HT-29 (cell line): Measurements from ENCODE around the gene HGD. TPM values are rescaled to one million over a fixed set of nuclear protein-coding genes. Genes with fewer than 3 reads are reported as not detected.
"Not testable (repeated sequence)": the region's sequence is repeated elsewhere in the genome, so short reads cannot be mapped to it uniquely, and the experiment has no call there.

Experiments
- DNase-seq: peaks from one replicate; pipeline ENCODE4 v3.0.0-alpha.2; 2015; ENCODE audit warnings: low spot score
- total RNA-seq: library from RNA; depleted of rRNA; stranded (reverse); fragments of >200 nt; shearing (Covaris generic); gene quantifications from 2 replicates; pipeline ENCODE4 v1.2.3, GENCODE V29; 2014; rRNA removed

Gene HGD, protein sequence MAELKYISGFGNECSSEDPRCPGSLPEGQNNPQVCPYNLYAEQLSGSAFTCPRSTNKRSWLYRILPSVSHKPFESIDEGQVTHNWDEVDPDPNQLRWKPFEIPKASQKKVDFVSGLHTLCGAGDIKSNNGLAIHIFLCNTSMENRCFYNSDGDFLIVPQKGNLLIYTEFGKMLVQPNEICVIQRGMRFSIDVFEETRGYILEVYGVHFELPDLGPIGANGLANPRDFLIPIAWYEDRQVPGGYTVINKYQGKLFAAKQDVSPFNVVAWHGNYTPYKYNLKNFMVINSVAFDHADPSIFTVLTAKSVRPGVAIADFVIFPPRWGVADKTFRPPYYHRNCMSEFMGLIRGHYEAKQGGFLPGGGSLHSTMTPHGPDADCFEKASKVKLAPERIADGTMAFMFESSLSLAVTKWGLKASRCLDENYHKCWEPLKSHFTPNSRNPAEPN
- total RNA-seq, result 17.6 and 20.7 TPM in 2 replicates

DNA sequence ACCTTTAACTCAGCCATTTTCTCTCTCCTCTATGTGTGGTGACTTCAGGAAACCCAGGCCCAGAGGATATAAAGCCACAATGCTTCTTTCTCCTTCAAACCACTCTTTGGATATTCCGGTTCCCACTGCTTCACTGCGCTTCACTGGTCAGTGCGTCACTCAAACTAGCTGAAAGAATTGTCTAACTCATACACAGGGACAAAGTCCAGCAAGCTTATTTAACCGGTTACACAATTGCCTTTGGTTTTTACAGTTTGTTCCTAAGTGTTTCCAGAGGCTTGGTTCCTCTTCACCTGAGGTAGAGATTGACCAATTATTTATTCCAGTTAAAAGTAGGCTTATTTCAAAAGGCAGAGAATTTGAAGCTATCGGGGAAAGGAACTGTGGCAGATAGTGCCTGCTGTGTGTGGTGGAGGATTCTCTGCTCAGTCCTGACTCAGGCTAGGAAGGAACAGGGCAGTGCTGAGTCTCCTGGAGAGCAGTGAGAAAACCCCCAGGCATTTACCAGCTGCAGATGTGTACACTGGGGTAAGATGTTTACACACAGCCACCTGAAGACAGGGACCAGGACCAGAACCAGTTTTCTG is at the start of gene HGD:
HGD (minus strand) TSS at position 145 of the 587 bp plus-strand sequence; CDS start at position 17, 128 bp downstream.
- DNase-seq, result peak; percentile 91

GRCh38 chr3:120730576-120731542 is 48.8 kb upstream of the HGD start:
- DNase-seq, result no peak

- DNase-seq, result no peak
Measured at GRCh38 chr3:120726791-120727190, 44.8 kb upstream of the HGD start.

GRCh38 chr3:120719167-120719834 is 37.3 kb upstream of the HGD start:
- not testable (repeated sequence) for DNase-seq

GRCh38 chr3:120713262-120713661 is 31.2 kb upstream of the HGD start:
- DNase-seq, result no peak

DNA sequence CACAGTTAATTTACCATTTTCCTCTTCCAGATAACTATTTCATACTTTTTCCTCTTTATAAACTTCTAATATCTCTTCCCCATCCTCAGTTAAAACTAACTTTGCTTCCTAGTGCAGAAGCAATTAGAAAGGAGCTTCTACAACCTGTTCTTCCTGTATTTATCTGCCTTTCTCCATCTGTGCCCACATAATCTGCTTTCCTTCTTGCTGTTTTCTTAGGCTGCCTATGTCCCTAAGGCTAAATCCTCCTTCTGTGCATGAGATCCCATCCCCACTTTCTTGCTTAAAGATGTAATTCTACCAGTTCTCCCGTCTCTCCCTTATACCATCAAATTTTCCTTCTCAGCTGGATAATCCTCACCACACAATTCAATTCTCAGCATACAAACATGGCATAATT is 28.3 kb upstream of the HGD start:
- DNase-seq, result no peak

DNA sequence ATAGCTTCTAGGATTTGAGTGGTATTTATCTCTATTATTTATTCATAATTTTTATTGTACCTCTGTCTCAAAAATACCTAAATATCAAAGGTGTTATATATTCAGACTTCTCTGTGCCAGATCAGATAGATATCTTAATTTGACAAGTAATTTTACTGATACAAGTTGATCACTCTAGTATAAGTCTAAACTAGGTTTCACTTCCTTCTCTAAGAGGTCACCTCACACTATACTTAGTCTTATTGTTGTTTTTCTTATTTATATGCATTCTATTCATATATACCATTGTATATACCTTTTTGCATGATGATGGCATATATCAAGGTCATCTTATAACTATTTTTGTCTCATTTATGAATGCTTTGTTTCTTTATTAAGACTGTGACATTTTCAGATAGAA is 26.4 kb upstream of the HGD start:
- no peak for DNase-seq

DNA sequence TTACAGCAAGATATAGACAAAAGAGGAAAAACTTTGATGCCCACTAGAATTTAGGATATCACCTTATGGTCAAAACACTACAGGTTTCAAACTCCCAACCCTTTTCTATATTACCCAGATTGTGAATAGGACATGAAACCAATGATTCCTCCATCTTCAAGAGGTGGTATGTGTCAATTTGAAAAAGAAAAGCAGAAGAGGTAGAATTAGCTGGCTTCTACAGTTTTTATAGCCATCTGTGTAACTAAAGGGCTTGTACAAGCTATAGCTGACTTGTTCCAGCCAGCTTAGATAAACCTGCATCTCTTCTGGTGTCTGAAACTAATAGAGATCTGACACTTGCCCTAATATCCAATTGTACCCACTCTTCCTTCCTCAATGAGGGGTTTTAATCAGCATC is 24.9 kb upstream of the HGD start:
- no peak for DNase-seq

- DNase-seq, result no peak
Measured at GRCh38 chr3:120705884-120706582, 24.0 kb upstream of the HGD start.

DNA sequence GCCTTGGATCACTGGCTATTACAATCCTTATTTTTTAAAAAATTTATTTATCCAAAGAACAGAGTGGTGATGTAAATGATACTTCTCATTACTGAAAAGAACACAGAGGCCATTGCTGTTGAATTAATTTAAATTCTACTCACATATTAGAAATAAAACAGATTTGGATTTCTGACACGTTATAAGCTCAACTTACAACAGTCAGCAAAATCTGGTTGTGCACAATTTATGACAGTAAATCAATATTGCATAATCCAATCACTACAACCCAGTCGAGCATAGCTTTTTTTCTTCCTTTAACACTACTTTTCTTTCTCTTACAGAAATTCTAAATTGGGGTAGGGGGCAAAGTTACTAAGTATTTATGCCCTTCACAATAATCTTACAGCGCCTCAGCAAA is 17.3 kb upstream of the HGD start:
- no peak for DNase-seq

- peak; percentile 78 for DNase-seq
Measured at GRCh38 chr3:120693439-120694171, 11.6 kb upstream of the HGD start.

DNA sequence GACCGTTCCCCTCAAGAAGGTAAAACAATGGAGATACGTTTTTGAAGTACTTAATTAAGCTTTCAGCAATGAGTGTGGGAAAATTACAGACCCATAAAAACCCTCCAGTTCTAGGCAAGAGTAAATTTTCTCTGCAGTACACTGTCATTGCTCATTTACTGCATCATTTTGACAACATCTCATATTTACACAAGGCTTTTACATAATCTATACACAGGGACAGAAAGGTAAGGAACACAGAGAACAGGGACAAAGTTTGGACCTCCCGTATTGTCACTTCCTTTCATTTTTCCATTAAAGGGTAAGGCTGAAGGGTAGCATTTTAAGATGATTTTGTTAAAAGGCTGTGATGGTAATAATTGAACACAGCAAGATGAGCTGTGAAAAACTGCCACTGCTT is 7.4 kb upstream of the HGD start:
- no peak for DNase-seq

GRCh38 chr3:120688121-120688520 is 6.1 kb upstream of the HGD start:
- DNase-seq, result no peak

- no peak for DNase-seq
Measured at GRCh38 chr3:120685411-120685810, 3.4 kb upstream of the HGD start.

GRCh38 chr3:120684896-120685295 is 2.9 kb upstream of the HGD start:
- no peak for DNase-seq

DNA sequence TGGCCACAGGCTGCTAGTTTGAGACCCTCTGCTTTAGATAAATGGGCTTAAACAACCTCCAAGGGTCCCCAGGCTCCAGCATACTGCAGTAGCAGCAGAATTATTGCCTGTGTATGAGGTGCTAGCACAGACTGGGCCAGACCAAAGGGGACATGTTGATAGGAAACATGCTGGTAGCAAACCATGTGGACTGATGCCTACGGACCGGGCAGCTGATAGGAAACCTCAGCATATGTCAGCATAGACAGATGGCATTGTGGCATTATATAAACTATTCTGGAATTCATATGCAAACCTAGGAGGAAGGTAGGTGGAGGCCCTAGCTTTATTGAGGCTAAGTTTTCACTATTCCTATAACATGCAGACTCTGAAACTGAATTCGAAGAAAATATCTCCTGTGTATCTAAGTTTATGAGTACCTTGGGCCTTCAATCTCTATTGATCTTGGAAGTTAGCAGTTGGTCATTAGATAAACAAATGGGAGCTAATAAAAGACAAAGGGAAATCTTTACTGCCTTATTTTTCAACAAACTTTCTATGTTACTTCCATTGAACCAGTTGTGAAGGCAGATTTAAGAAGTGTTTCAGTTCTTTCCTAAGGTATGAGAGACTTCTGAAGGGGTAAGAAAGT is 1.7 kb upstream of the HGD start:
- DNase-seq, result peak; percentile 19

DNA sequence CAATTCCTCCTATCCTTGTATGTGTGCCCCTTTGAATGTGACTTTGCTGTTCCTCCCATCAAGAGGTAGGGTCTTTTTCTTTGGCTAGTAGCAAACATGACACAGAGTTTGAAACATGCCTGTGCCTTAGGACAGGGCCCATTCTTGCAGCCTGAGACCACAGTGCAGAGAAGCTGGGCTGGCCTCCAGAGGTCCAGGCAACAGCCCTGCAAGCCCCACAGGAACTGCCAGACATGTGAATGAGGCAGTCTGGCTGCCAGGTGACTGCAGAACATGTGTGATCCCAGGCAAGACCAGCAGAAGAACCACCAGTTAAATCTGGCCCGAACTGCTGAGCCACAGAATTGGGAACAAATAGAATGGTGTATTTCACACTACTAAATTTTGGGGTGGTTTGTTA is 1.2 kb upstream of the HGD start:
- no peak for DNase-seq

DNA sequence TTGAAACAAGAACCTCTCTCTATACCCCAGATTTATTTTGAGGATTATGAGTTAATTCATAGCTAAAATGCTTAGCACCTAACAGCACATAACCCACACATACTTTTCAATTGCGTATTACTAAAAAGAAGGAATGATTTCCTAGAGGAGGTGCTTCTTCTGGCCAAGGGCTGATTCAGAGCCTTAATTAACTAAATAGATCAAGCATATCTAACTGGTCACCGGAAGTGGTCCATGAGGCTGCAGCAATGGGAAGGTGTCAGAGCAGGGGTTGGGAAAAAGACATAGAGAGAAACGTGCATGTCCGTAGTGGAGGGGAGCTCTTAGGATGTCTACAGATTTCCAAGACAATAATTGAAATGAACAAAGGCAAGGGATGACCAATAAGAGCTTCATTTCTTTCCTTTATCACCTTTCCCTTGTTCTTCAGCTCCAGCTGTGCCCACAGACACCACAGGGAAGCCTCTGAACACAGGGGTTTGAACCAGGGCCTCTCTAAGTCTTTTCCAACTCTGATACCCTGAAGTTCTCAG is 467 bp downstream of the HGD start:
- DNase-seq, result no peak

DNA sequence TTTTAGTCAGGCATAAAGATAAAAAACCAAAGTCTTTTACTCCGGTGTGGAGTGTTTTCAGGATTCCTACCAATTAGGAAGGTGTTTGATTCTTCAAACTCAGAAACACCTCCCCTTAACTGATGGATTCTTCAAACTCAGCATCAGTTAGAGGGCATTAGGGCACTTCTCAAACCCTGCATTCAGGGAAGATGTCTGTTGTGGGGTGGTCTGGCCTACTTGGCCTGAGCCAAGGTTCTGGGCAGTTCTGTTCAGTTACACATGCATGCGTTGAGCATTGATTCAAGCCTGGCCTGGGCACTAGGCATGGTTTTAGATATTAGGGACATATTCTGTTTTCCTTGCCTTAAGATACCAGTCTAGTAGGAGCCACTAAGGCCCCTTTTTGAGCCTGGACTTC is 1.0 kb downstream of the HGD start:
- no peak for DNase-seq
